ENCODE data around the gene ITGBL1.

The ITGBL1 gene, protein sequence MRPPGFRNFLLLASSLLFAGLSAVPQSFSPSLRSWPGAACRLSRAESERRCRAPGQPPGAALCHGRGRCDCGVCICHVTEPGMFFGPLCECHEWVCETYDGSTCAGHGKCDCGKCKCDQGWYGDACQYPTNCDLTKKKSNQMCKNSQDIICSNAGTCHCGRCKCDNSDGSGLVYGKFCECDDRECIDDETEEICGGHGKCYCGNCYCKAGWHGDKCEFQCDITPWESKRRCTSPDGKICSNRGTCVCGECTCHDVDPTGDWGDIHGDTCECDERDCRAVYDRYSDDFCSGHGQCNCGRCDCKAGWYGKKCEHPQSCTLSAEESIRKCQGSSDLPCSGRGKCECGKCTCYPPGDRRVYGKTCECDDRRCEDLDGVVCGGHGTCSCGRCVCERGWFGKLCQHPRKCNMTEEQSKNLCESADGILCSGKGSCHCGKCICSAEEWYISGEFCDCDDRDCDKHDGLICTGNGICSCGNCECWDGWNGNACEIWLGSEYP

DNA sequence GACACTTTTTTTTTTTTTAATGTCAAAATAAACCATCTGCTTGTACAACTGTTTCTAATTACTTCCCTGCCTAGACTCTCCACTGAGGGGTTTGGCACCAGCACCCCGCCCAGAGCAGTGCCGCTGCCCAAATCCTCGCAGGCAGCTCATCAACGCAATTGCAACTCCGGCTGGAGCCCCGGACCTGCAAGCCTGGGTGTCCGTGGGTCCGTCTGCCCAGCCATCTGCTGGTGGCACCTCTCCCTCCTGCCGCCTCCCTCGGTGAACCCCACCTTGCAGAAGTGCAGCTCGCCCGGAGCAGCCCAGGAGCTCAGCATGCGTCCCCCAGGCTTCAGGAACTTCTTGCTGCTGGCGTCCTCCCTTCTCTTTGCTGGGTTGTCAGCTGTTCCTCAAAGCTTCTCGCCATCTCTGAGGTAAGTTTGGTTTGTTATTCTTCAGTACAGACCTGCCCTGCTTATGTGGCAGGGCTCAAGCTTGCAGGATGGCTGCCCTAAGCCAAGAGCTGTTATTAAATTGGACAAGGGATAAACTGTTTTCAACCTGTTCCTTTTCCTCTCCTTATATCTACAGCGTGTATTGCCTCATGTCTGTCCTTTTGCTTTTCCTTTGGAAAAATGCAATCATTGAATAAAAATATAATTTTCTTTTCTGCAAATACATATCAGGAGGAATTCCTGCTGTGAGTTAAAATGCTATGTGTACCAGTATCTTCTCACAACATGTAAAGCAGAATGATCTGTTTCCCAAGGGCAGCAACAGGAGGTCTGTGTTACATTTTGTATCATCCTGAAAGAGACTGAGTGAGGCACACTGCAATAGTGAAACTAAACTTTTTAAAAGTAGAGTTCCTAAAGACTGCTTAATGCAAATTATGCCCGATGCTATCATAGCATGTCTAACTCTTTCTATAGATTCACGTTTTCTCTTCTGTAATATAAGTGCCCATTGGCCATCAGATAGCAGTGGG, at the start of gene ITGBL1:
TSS of gene ITGBL1 (plus strand) at position 157 of the 967 bp plus-strand sequence. CDS start at position 316, 159 bp downstream.
- peak in 3 of 58 donors; percentile 2 to 5 (median 3) for DNase-seq

DNA sequence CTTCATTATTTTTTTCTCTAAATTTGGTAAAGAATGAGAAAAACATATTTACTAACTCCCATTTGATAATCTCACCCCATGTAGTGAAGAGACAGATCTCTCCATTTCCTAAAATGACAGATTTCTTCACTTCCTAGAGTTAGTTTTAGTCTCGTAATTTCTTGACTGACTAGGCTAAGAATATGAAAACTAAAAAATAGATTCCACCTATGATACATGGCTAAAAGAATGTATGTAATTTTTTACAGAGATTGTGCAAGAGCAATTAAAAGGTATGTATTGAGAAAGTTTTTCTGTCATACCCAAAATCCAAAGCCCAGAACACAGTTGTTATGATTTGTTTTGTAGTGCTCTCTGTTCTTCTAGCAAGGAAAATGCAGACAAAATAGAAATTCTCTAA, 45.7 kb upstream of the ITGBL1 start:
- DNase-seq, result no peak

DNA sequence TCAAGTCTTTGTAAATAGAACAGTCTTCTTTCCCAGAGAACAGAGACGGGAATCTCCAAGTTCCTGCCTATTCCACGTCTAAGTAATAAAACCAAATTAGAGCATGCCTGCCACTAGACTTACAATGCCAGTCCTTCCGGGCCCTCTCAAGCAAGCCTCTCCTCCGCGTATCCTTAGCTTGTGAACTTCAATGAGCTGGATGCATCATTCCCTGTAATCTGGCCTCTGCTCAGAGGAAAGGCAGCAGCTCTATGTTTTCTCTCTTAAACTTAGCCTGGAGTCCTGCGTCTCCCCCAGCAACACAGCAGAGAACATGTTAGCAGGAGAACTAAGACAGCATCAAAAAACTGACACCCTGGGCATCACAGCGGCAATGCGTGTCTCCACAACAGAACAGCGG, 44.3 kb upstream of the ITGBL1 start:
- peak in 2 of 58 donors; percentile 5 to 10 for DNase-seq

DNA sequence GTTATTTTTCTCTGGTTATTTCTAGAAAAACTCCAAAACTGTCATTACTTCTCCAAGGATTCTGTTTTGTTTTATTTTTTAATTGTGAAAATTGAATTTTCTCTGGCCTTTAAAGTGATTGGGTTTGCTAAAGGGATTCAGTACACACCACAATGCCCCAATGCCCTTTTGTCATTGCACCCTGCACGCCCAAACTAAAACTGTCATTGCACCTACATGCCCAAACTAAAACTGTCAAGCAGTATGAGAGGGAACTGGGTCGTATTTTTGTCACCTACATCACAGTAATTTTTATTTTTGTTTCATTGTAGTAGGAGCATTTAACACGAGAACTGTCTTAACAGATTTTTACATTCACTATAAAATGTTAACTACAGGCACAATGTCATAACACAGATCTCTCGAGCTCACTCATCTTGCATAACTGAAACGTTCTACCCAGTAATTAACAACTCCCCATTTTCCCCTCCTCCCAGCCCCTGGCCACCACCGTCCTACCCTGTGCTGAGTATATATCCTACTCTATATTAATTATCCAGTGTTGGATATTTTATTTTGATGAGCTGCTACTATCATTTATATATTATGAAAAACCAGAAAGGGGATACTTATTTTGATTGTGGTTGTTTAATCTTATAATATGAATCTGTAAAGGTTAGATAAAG, 43.4 kb upstream of the ITGBL1 start:
- DNase-seq, result no peak

DNA sequence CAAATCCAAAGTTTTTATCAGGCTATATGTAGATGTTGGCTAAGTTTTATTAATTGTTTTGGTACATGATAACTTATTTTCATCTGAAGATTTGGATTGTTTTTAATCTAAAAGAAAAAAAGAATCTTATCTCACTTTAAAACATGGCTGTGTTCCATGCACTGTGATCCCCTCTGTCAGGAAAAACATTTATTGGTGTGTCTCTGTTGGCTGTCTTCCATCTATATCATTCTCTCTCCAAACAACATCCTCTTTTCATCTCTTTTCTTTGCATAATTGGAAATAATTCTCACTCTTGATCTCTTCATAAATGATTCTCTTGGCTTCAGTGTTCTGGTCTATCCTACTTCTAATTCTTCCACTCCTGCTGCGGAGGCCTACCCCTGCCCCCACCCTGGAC, 40.4 kb upstream of the ITGBL1 start:
- DNase-seq, result peak in 1 of 58 donors; percentile 26

DNA sequence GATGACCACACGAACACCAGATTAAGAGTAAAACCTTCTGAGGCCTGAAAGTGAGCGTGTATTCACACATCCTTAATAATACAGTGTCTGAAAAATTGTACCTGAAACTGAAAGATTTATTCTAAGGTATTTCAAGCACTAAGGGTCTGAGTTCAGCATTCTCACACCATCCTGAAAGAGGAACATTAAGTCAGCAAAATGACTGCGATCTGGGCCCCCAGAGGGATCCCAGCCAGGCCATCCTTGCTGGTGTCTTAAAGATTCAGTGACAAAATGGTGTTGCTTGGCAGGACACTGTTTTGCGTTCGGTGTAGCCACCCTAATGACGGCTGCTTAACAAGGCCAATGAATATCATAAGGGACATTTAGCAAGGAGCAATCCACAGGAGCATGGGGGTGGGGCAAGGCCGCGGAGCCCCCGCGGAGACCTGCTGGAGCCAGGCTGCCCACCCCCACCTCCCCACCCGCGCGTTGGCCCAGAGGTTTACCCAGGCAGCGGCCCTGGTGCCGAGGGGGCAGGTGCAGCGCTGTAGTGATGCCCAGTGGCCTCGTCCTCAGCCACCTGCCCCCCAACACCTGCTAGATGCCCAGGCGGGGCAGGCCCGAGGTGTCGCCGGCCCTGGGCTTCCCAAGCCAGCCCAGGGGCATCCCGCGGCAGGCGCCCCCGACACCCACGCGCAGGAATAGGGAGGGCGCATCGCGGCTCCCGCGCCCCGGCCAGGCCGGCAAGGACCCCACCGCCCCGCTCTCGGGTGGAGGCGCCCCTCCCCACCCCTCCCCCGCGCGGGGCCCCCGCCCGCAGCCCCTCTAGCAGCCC, 36.9 kb upstream of the ITGBL1 start:
- DNase-seq, result peak in 35 of 58 donors; percentile 9 to 67 (median 42)

DNA sequence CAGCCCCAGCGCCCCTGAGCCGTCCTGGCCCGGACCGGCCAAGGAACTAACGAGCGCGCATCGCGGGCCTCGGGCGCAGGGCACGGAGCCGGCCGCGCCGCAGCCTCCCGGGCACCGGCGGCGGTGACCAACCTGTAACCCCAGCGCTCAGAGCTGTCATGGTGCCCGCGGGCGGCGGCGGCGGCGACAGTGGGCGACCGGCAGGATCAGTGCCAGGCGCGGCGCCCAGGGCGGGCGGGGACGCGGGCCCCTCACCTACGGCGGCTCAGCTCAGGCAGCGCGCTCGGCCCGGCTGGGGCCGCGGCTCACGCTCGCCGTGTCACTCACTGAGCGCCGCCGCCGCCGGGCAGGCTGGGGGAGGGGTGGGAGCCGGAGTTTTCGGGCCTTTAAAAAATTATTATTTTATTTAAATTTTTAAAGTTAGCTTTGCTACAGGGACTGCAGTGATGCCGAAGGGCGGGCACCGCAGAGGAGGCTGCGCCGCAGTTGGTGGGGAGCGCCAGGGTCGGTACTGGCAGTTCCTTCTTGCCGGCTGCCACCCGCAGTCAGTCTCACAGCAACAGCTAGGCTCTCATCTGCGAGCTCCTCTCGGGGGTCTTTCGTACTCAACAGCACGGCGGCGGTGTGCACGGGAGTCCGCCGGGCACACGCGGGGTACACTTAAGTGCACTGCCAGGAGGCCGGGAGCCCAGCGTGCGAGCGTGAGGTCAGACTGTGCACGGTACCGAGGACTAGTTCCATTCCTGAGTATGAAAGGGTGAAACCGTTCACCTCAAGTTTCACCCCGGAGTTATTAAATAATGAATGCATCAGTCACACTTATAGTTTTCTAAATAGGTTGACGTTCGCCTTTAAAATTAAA, 36.1 kb upstream of the ITGBL1 start, which contains the start of gene NALCN:
TSS of gene NALCN (minus strand) at position 328 of the 862 bp plus-strand sequence. CDS start 17,382 bp downstream, outside the sequence.
- DNase-seq, result peak in 47 of 58 donors; percentile 9 to 77 (median 58)

DNA sequence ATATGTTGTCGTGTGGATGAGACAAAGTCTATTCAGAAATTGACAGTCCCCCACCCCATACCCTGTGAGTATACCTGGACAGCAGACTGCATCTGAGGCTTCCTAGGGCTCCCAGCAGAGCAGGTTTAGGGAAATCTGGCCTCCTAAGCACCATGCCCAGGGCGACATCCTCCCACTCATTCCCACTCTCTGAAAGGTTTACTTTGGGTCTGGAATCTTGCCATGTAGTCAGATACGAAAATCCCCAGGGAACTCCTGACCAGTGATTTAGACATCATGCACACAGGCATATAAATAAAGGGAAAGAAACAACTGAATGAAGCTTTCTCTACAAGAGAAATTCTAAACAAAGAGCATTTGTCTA, 35.5 kb upstream of the ITGBL1 start:
- DNase-seq, result peak in 3 of 58 donors; percentile 16 to 38 (median 30)

DNA sequence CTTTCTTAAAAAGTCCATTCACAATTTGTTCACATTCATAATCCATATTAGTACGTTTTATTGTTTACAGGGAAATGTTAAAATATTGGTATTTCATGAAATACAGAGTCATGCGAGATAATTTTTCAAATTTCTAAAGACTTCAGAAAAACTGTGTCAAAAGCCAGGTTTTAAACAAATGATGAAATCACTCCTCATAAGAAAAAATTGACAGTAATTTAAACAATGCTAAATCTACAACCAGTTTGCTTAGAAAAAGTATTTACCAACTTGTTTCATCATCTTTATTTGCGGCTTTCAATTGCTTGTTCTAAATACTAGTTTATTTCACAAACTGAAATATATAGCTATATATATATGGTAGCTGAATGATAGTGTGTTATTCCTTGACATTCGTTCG, 35.0 kb upstream of the ITGBL1 start:
- no peak for DNase-seq

DNA sequence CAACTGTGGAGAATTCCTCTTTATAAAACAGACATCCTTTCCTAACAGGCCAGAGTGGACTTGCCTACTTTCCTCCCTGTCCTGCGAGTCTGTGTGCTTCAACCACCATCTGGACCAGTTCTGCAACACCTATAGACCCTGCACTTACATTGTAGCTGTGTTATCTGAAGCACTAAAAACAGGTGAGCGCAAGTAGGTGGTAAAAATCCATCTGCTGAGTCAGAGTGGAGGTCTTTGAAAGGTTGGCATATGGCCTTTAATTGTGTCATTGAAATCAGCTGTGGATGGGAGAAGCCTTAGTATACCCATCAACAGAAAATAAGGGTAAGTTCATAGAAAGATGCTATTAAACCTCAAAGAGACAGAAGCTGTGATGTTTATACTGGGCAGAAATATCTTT, 28.6 kb upstream of the ITGBL1 start:
- DNase-seq, result peak in 2 of 58 donors; percentile 8 to 16

DNA sequence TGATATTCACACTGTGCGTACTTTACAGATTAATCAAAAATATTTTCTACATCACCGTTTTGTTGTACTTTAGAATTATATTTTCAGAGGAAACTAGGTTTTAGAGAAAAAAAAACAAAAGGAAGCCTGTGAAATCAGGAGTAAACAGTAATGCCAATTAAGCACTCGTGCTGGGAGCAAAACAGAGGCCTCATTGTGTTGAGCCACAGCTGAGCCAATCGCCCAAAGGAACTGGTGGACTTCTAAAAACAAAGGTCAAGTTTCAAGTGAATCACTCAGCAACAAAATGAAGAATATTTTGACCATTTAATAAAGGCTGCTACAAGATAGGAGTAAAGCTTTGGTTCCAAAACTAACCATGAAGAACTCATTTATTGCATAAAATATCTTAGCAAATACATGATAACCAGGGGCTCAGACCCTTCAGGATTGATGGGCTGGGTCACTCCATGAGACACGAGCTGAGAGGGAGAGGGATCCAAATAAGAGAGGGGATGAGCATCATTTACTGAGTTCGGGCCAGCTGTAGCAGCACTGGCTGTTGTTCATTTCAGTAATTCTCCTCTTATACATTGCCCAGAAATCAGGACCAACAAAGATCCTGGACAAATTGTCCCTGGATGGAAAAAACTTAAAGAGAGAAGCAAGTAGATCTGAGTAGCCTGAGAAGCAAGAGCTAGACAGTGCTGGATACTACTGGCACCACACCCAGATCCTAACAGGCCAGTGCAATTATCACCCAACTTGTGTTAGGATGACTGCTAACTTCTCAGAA, 27.9 kb upstream of the ITGBL1 start:
- peak in 44 of 58 donors; percentile 2 to 84 (median 35) for DNase-seq

DNA sequence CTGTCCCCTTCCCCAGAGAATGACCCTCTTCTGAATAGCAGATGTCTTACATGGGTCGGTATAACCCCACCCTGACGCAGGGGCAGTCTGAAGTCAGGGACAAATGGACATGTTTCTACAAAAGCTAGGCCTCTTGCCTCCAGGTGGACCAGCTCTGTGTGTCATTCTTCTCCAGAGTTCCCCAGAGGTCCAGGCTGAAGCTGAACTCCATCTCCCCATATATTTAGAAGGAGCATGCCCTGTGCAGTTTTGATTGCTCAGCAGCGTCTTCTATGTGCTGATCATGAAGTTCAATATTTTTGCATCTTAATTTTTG, 27.4 kb upstream of the ITGBL1 start:
- peak in 1 of 58 donors; percentile 50 for DNase-seq

DNA sequence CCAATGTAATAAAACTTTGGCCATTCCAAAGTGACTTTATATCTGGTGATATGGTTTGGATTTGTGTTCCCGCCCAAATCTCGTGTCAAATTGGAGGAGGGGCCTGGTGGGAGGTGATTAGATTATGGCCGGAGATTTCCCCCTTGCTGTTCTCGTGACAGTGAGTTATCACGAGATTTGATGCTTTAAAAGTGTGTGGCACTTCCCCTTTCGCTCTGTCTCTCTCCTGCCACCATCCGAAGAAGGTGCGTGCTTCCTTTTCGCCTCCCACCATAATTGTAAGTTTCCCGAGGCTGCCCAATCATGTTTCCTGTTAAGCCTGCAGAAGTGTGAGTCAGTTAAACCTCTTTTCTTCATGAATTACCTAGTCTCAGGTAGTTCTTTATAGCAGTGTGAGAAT, 26.9 kb upstream of the ITGBL1 start:
- no peak for DNase-seq

DNA sequence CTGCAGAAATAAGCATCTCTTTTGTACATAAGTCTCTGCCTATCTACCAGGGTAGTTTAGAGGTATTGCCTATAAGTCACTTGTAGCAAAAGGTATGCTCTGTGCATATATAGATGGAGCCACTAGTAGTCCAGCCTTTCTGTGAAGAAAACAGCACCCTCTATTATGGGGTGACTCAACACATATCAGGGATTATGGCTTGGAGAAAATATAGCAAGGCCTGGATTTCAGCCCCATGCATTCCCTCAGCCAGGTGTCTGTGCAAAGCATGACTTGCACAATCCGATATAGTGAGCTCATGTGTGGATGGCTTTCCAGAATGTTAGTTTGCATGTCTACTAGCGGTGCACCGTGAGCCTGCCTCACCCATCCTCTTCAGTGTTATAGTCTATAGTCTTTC, 22.7 kb upstream of the ITGBL1 start:
- no peak for DNase-seq

DNA sequence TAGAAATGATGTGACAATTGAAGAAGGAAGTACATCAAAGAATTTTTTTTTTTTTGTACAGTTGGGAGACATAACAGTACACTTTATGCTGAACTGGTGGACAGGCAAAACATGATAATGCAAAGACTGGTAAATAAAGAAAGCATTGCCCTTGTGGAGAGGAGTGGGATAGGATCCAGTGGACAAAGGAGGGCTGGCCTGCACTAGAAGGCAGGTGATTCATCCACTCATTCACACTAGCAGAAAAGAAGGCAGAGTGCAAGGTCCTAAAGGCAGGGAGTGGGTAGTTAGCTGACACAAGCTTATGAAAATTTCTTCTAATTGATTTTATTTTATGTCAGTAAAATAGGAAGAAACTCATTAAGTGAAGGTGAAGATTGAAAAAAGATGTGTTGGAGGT, 18.6 kb upstream of the ITGBL1 start:
- DNase-seq, result no peak

DNA sequence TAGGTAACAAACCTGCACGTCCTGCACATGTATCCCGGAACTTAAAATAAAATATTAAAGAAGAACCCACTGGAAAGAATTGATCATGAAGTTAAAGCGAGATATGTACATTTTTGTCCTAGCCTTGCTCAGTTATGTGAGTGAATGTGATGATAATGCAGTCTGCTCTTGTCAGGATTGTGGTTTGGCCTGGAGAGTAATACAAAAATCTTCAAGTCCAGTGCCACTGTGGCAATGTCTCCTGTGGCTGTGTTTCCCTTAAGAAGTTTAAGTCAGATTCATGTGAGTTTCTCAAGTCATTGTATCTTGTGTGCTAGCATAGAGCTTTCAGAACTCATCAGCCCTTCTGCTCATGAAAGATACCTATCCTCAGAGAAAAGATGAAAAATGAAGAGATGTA, 18.0 kb upstream of the ITGBL1 start:
- DNase-seq, result no peak

DNA sequence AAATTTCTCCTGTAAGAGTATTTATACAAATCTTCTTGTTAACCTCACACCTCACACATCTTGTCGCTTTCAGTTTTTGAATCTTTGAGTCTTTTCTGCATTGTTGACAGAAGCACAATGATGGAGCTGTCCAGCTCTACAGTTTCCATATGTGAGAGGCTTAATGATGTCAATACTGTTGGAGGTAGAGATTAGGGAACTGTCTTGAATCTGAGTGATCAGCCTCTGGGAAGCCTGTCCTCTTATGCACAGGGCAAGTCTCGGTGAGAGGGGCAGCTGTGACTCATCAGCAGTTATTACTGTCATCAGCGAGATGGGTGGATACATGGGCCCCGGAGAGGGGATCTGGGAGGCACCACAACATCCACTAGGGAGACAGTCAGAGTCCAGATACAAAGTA, 4.6 kb upstream of the ITGBL1 start:
- DNase-seq, result no peak
